ENCODE measurements around the gene EVPL.

The EVPL gene

GRCh38 chr17:76017481-76018339 is 9.4 kb downstream of the EVPL start:
- in situ Hi-C loops (cut with HindIII; ENCODE audit: low pct_ligation_motif_present, low sequenced_read_pairs), result no loop called here
- DNase-seq, result no peak
- Histone ChIP-seq H3K36me3 (replicated peaks) (no peaks in the 10 kb centered on the region), H3K27ac (no peak overlapping the region), H3K4me3 (ENCODE audit: low read depth, low read length) (no peak overlapping the region), H3K27me3 (replicated peaks) (no peaks in the 10 kb centered on the region)
- no peak for TF ChIP-seq CTCF (IDR thresholded peaks at IDR 0.05; ENCODE audit: low read depth, low read length, missing control alignments)

GRCh38 chr17:76014925-76015261 is 12.2 kb downstream of the EVPL start:
- in situ Hi-C loops (cut with HindIII; ENCODE audit: low pct_ligation_motif_present, low sequenced_read_pairs), result no loop called here
- DNase-seq, result no peak
- no peak overlapping the region for H3K4me3 ChIP-seq (ENCODE audit: low read depth, low read length)
- TF ChIP-seq CTCF (IDR thresholded peaks at IDR 0.05; ENCODE audit: low read depth, low read length, missing control alignments), result no peak
- no peaks in the 10 kb centered on the region for H3K36me3 ChIP-seq (replicated peaks)
- no peaks in the 10 kb centered on the region for H3K27me3 ChIP-seq (replicated peaks)
- no peak overlapping the region for H3K27ac ChIP-seq

GRCh38 chr17:76014100-76014924 is 12.8 kb downstream of the EVPL start:
- Histone ChIP-seq H3K27ac (no peak overlapping the region), H3K36me3 (replicated peaks) (no peaks in the 10 kb centered on the region), H3K4me3 (ENCODE audit: low read depth, low read length) (no peak overlapping the region), H3K27me3 (replicated peaks) (no peaks in the 10 kb centered on the region)
- in situ Hi-C loops (cut with HindIII; ENCODE audit: low pct_ligation_motif_present, low sequenced_read_pairs), result no loop called here
- TF ChIP-seq CTCF (IDR thresholded peaks at IDR 0.05; ENCODE audit: low read depth, low read length, missing control alignments), result peak; percentile 97
- peak; percentile 28 for DNase-seq

GRCh38 chr17:76013377-76013932 is 13.7 kb downstream of the EVPL start:
- in situ Hi-C loops (cut with HindIII; ENCODE audit: low pct_ligation_motif_present, low sequenced_read_pairs), result no loop called here
- DNase-seq, result no peak
- no peaks in the 10 kb centered on the region for H3K36me3 ChIP-seq (replicated peaks)
- TF ChIP-seq CTCF (IDR thresholded peaks at IDR 0.05; ENCODE audit: low read depth, low read length, missing control alignments), result no peak
- H3K4me3 ChIP-seq (ENCODE audit: low read depth, low read length), result no peak overlapping the region
- H3K27ac ChIP-seq, result no peak overlapping the region
- no peaks in the 10 kb centered on the region for H3K27me3 ChIP-seq (replicated peaks)

- no peak for DNase-seq
- Histone ChIP-seq H3K36me3 (replicated peaks) (no peaks in the 10 kb centered on the region), H3K4me3 (ENCODE audit: low read depth, low read length) (no peak overlapping the region), H3K27me3 (replicated peaks) (no peaks in the 10 kb centered on the region), H3K27ac (no peak overlapping the region)
- in situ Hi-C loops (cut with HindIII; ENCODE audit: low pct_ligation_motif_present, low sequenced_read_pairs), result no loop called here
- TF ChIP-seq CTCF (IDR thresholded peaks at IDR 0.05; ENCODE audit: low read depth, low read length, missing control alignments), result no peak
These were observed 15.2 kb downstream of the EVPL start for GRCh38 chr17:76011951-76012350.

All from brain microvascular endothelial cell (primary cell).